Stimulated activated CD8-positive, alpha-beta memory T cell treated with anti-CD3 and anti-CD28 coated beads, Interleukin-4, amount 100 ng/mL, for 1 hour (primary cell): ENCODE data around the gene DMRTC2.
"Not testable (repeated sequence)": the region's sequence is repeated elsewhere in the genome, so short reads cannot be mapped to it uniquely, and the experiment has no call there.

Experiments used
- DNase-seq, 2 donors: peaks; one replicate each; pipeline ENCODE4 v3.0.0-alpha.2; 2020; ENCODE audit warnings: low read depth in 2 of 2, low spot score in 1 of 2

DMRTC2 gene

DNA sequence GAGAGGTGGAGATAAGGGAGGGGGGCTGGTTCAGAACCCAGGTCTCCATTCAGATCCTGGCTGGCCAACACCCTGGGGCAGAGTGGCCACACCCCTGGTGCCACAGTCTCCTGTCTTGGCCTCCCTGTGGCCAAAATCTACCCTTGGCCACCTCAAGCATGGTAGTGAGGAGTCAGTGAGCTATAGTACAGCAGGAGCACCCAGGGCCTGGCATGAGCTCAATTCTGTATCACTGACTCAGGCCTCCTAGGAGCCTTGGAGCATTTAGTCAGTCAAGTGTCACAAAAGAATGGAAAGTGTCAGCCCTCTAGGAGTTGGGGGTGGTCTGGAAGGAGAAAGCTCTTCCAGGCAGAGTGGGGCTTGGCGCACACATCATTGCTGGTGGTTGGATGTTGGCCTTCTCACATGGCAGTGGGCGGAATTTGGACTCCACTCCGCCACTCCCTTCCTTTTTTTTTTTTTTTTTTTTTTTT lies 25.6 kb downstream of the DMRTC2 start:
- DNase-seq, result no peak

- DNase-seq, result no peak
These were observed 26.9 kb downstream of the DMRTC2 start for GRCh38 chr19:41871573-41872383.

DNA sequence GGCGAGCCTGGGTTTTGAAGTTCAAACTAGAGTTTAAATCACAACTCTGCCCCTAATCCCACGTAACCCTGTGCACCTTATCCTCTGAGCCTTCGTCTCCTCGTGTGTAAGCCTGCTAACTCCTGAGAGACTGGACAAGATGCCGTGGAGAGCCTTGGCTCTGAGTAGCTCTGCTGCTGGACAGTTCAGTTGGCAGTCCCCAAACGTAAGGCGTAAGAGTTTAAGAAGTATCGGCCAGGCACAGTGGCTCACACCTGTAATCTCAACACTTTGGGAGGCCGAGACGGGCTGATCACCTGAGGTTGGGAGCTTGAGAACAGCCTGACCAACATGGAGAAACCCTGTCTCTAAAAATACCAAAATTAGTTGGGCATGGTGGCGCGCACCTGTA lies 27.5 kb downstream of the DMRTC2 start:
- no peak for DNase-seq

GRCh38 chr19:41872775-41873647 lies 28.2 kb downstream of the DMRTC2 start:
- DNase-seq, result no peak

DNA sequence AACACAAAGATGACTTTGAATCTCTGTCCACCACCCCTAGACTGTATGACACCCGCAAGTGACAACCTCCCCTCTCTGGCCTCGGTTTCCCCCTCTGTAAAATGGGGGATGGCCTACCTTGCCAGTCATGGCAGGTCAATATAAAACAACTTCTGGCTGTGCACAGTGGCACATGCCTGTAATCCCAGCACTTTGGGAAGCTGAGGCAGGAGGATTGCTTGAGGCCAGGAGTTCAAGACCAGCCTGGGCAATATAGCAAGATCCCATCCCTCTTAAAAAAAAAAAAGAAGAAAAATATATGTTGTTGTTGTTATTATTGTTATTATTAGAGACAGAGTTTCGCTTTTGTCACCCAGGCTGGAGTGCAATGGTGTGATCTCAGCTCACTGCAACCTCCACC lies 31.1 kb downstream of the DMRTC2 start:
- not testable (repeated sequence) for DNase-seq

GRCh38 chr19:41876847-41877832 lies 32.3 kb downstream of the DMRTC2 start, which contains the start of gene CD79A:
CD79A (plus strand) TSS chr19:41877279; CDS start chr19:41877305, 26 bp downstream.
- DNase-seq, result no peak

- no peak for DNase-seq
These were observed 33.4 kb downstream of the DMRTC2 start for GRCh38 chr19:41877916-41878905.

GRCh38 chr19:41879080-41879479 lies 34.2 kb downstream of the DMRTC2 start:
- no peak for DNase-seq

DNA sequence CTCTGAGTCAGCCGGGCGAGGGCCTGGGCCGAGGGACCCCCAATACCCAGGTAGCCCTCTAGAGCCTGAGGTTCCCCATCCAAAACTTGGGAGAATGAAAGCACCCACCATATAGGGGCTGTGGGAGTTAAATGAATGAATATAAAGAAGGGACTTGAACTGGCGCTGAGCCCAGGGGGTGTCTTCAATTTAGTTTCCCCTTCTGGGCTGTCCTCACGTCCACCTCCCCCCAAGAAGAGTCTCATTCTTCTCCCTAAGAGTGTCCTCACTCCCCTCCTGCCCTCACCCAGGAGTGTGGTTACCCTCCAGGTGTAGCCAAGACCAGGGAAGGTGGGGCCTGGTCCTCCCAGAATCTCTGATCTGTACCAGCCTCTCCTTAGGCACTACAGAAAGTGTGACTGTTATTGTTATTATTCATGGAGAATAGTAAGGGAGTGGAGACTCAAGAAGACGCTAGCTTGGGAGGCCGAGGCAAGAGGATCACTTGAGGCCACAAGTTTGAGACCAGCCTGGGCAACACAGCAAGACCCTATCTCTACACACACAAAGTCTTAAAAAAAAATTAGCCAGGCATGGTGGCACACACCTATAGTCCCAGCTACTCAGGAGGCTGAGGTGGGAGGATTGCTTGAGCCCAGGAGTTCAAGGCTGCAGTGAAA lies 35.0 kb downstream of the DMRTC2 start:
- no peak for DNase-seq

DNA sequence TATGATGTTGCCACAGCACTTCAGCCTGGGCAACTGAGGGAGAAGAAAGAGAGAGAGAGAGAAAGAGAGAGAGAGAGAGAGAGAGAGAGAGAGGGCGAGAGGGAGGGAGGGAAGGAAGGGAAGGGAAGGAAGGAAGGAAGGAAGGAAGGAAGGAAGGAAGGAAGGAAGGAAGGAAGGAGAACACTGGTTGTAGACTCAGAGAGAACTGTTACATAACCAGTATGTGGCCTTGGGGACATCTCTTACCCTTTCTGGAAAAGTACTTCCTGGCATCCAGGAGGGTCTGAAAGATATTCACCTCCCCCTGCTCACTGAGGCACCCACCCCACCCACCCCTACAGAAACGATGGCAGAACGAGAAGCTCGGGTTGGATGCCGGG lies 35.5 kb downstream of the DMRTC2 start:
- DNase-seq, result no peak

- DNase-seq, result no peak
These were observed 38.0 kb downstream of the DMRTC2 start, which contains the start of gene ARHGEF1 for GRCh38 chr19:41882568-41883462. ARHGEF1 (plus strand) TSS chr19:41883184; CDS start chr19:41888083, 4,899 bp downstream.

DNA sequence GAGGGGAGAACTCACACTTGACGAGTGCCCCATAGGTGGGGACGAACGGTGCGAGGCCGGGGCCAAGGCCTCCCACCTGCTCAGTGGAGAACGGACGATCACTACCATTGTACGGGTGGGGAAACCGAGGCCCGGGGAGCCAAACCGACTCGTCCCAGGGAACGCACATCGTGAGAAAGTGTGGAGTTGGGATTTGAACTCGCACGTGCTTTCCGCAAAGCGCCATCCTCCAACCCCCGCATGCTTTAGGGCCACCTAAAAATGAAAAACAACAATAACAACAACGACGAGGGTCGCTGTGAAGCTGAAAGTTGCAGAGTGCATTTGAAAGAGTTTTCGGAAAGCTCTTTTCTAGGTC lies 38.6 kb downstream of the DMRTC2 start:
- no peak for DNase-seq

DNA sequence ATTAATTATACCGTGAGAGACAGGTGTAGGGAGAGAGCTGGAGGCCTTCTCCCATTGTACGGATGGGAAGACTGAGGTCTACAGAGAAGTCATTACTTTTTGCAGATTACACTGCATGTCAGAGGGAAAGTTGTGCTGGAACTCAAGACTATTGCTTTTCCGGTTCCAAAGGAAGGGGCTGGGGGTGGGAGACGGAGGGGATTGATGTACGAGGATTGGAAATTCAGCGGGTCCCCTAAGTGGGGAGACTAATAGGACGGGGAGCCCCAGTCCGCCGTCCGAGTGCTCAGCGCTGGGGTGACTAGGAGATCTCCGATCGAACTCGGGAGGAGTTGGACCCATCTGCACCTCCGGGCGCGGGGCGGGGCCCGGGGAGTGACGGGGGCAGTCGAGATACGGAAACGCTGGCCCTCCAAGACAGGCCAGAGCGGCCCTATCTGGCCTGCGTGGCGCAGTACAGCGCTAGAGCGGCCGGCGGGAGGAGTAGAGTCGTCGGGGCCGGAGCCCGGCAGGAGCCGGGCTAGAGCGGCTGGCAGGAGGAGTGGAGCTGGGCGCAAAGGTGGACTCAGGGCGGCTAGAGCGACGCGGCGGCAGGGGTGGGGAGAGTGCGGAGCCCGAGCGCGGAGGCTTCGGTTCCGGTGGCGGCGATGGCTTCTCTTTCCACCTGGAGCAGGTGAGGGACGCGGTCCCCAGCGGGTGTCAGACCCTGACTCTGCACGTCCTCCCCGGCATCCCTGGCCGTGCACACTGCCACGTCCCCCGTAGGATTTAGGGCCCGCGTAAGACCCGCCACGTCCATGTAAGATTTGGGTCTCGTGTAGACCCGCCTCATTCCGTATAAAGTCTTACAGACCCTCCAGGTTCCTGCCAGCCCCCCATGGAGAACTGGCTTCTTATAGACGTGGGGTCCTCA lies 39.2 kb downstream of the DMRTC2 start:
- DNase-seq, result peak; percentile 75 to 77

DNA sequence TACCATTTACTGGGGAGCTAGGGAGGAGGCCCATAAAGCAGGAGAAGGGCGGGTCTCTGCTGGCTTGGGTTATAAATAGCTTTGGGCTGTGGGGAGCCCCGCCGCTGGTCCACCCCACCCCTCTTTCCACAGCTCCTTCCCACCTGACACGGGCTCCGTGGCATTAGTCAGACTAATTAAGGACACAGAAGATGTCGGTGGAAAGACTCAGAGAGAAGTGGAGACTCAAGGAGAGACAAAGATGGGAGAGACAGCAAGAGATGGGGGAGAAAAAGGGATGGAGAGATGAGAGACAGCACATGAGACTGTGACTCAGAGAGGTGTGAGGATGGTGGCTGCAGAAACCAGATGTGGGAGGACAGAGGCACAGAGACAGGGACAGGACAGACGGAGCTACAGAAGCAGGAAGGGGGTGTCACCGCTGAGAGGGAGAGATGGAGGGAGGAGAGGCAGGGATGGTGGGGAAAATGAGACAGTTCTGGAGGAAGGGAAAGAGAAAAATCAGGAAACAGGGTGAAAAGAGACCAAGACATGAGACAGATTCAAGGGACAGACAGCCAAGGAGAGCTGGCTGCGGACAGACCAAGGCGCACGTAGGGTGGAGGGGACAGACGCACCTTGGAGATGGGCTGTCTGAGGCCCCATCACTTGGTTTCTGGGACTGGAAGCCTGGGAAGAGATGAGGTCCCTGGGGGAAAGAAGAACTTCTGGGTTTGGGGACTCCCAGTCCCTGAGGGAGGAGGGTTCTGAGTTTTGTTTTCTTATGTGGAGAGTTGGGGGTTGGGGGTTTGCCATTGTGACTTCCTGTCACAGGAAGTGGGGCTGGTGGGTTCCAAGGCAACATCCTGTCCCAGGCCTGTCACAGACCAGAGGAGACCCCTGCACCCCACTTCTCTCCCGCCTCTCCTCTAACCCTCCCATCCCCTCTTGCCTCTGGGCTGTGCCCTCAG lies 42.2 kb downstream of the DMRTC2 start:
- peak in 1 of 2 donors; percentile 50 for DNase-seq

GRCh38 chr19:41887711-41888382 lies 43.0 kb downstream of the DMRTC2 start:
- peak; percentile 80 to 83 for DNase-seq
